Fibroblast of pulmonary artery (primary cell): ENCODE results near the gene HLCS.

ENCODE experiments used
- DNase-seq: peaks from one replicate; pipeline ENCODE4 v3.0.0-alpha.2; 2010; ENCODE audit warnings: low read depth
- H3K4me3 ChIP-seq: replicated peaks from 2 replicates; pipeline ENCODE4 v1.5.1; 2011; ENCODE audit warnings: low read depth, mild to moderate bottlenecking, control low read depth, low read length, moderate library complexity
- TF ChIP-seq, protein P1 (sequence below): IDR thresholded peaks from 2 replicates; pipeline ENCODE4 v1.5.1; 2011; ENCODE audit warnings: mild to moderate bottlenecking, control low read depth, low read length, inconsistent platforms; ENCODE audit errors: missing control alignments

The HLCS gene

DNA sequence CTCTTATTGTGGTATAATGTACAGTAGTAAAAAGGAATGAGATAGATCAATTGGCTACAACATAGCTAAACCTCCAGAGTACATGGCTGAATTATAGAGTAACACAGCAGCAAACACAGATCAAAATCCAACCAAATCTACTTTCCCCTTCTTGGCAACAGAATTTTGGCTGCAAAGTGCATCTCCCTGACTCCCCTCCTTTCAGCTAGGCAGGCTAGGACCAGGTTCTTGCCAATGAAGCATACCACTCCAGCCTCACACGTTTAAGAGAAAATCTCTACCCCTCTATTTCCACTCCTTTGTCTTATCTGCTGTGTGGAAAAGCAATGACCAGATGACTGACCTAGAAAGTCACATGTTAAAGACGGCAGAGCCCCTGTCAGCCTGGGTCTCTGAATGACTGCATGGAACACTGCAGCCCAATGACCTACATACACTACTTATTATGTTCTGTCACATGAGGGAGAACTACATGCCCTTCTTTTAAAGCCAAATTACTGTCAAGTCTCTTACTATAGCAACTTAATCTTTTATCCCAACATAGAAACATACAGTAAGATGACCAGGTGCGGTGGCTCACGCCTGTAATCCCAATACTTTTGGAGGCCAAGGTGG lies 99.1 kb downstream of the HLCS start:
- TF ChIP-seq, protein P1, sequence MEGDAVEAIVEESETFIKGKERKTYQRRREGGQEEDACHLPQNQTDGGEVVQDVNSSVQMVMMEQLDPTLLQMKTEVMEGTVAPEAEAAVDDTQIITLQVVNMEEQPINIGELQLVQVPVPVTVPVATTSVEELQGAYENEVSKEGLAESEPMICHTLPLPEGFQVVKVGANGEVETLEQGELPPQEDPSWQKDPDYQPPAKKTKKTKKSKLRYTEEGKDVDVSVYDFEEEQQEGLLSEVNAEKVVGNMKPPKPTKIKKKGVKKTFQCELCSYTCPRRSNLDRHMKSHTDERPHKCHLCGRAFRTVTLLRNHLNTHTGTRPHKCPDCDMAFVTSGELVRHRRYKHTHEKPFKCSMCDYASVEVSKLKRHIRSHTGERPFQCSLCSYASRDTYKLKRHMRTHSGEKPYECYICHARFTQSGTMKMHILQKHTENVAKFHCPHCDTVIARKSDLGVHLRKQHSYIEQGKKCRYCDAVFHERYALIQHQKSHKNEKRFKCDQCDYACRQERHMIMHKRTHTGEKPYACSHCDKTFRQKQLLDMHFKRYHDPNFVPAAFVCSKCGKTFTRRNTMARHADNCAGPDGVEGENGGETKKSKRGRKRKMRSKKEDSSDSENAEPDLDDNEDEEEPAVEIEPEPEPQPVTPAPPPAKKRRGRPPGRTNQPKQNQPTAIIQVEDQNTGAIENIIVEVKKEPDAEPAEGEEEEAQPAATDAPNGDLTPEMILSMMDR: no peak
- no peak overlapping the region for H3K4me3 ChIP-seq
- DNase-seq: no peak

DNA sequence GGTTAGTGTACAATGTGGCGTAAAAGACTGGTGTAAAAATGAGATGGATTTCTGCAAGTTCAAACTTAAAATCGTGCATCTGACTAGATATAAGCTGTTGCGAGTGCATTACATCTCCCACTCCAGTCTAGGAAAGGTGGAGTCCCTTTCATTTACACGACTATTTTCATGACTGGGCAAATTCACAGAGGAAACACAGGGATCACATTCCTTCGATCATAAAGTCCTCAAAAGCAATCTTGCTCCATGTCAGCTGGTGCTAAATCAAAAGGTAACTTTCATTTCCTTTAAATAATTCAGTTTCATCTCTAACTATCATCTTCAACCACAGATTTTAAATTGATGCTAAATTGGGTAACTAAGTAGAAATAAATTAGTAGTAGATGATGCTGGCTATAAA lies 100.0 kb downstream of the HLCS start:
- H3K4me3 ChIP-seq: no peak overlapping the region
- no peak for DNase-seq
- TF ChIP-seq, protein P1: no peak

DNA sequence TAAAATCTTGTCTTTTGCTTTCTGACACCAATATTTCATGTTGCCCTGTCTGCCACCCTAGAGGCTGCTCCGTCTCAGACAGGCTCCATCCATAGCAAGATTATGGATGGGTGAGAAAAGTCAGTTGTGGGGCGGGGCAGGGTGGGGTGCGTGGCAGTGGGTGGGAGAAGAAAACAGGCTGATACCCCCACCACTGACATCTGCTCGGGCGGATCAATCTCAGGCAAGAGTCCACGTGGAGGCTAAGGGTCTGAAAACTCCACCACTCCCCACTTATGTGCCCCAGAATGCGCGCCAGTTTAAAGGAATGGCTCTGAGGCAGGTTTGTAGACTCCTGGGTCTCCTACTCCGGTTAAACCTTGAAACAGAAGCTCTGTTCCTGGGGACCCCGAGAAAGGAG lies 101.5 kb downstream of the HLCS start:
- no peak for DNase-seq
- TF ChIP-seq, protein P1: no peak
- H3K4me3 ChIP-seq: no peak overlapping the region

DNA sequence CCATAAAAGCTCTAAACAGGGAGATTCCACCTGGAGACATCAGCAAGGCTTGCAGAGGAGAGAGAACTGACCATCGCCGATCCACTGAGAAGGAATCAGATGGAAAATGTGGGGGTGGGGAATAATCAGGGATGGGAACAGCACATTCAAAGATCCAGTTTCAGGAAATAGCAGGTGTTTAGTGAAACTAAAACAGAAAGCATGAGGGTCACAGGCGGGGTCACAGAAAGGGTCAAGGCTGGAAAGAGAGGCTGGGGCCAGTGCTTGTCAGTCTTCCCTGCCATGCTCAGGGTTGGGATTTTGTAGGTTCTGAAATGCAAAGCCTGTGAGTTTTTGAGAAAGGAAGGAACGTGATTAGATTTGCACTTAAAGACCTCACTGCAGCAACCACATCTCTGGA lies 103.2 kb downstream of the HLCS start:
- DNase-seq: no peak
- TF ChIP-seq, protein P1: no peak

DNA sequence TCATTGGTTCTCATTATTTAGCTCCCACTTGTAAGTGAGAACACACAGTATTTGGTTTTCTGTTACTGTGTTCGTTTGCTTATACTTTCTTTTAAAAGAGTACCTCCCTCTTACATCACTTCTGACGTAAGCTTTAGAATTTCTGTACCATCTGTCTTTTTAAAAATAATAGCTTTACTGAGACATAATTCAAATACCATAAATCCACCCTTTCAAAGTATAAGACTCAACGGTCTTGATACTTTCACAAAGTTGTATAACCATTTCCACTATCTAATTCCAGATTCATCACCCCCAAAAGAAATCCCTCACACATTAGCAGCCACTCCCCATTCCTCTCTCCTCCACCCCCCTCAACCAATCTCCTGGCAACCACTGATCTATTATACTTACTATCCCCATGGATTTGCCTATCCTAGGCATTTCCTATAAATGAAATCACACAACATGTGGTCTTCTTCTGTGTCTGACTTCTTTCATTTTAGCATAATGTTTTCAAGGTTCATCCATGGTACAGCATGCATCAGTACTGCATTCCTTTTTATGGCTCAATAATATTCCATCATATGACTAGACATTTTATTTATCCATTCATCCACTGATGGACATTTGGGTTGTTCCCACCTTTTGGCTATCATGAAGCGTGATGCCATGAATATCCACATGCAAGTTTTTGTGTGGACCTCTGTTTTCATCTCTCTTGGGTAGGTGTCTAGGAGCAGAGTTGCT lies 104.7 kb downstream of the HLCS start:
- no peak for DNase-seq
- no peak overlapping the region for H3K4me3 ChIP-seq
- TF ChIP-seq, protein P1: no peak

More for the DNA sequence above, 103.2 kb downstream of the HLCS start:
- H3K4me3 ChIP-seq: no peak overlapping the region

DNA sequence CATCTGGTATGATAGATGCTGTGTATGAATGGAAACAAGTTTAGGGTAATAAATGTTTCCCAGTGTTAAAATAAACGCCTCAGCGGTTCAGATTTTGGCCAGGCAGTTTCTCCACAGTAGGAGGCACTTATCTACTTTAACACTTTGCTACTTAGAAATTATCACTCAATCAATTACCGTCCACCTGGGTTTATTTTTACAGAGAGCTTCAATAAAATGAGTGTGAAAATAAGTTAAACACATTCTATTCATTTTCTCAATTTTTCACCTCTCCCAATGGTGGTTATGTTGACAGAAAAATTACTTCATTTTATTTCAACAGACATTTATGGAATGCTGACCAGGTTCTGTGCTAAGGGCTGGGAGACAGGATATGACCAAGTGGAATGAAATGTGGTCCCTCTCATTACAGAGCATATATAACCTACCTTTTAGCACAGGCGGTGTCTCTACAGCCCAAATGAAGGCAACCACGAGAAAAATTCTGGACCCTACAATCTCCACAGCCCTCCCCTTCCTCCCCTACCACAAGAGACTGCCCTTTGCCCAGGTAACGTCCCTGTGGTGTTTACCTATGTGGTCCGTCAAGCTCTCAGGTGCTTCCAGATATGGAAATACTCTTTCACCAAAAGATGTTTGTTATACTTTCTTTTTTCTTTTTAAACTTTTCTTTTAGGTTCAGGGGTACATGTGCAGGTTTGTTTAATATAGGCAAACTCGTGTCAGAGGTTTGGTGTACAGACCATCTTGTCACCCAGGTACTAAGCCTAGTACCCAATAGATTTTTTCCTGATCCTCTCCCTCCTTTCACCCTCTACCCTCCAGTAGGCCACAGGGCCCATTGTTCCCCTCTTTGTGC lies 105.5 kb downstream of the HLCS start:
- TF ChIP-seq, protein P1: no peak
- peak; percentile 81 for DNase-seq
- H3K4me3 ChIP-seq: no peak overlapping the region
